Left renal pelvis (tissue), 4 donors: ENCODE results near the gene EGR2. TPM values are rescaled to one million over a fixed set of nuclear protein-coding genes. Genes with fewer than 3 reads are reported as not detected.
"Not testable (repeated sequence)": the region's sequence is repeated elsewhere in the genome, so short reads cannot be mapped to it uniquely, and the experiment has no call there.

Experiments
- DNase-seq, 4 donors: peaks; one replicate each; pipeline ENCODE4 v3.0.0-alpha.2; 2013; ENCODE audit warnings: low read depth in 4 of 4, low spot score in 3 of 4
- polyA plus RNA-seq, 4 donors: library from polyadenylated mRNA; unstranded; fragments of 120-200 nt; gene quantifications; one replicate each; pipeline ENCODE4 v1.2.1, GENCODE V29; 2013; ENCODE audit not compliant: insufficient read length in 4 of 4

Gene EGR2
- polyA plus RNA-seq, 4 donors = 0.93 to 54.8 (median 1.7) TPM

GRCh38 chr10:62795762-62796161, 20.4 kb downstream of the EGR2 start:
- DNase-seq = no peak

- no peak for DNase-seq
Observed at GRCh38 chr10:62795100-62795499, 21.1 kb downstream of the EGR2 start.

GRCh38 chr10:62794306-62794705, 21.9 kb downstream of the EGR2 start:
- DNase-seq = no peak

GRCh38 chr10:62792261-62792660, 23.9 kb downstream of the EGR2 start:
- DNase-seq = no peak

GRCh38 chr10:62790571-62790970, 25.6 kb downstream of the EGR2 start:
- no peak for DNase-seq

- DNase-seq = no peak
Observed at GRCh38 chr10:62790019-62790555, 26.1 kb downstream of the EGR2 start.

- no peak for DNase-seq
Observed at GRCh38 chr10:62788861-62789467, 27.2 kb downstream of the EGR2 start.

- not testable (repeated sequence) for DNase-seq
Observed at GRCh38 chr10:62788285-62788684, 27.9 kb downstream of the EGR2 start.

- DNase-seq = not testable (repeated sequence)
Observed at GRCh38 chr10:62784537-62784936, 31.6 kb downstream of the EGR2 start.

GRCh38 chr10:62779487-62780248, 36.5 kb downstream of the EGR2 start:
- no peak for DNase-seq

GRCh38 chr10:62778125-62778524, 38.0 kb downstream of the EGR2 start:
- DNase-seq = no peak

GRCh38 chr10:62772186-62772974, 43.8 kb downstream of the EGR2 start:
- peak in 1 of 4 donors; percentile 16 for DNase-seq

- DNase-seq = no peak
Observed at GRCh38 chr10:62769574-62770242, 46.5 kb downstream of the EGR2 start.

- DNase-seq = no peak
Observed at GRCh38 chr10:62766386-62766785, 49.8 kb downstream of the EGR2 start.

GRCh38 chr10:62765726-62766125, 50.4 kb downstream of the EGR2 start:
- DNase-seq = no peak

- no peak for DNase-seq
Observed at GRCh38 chr10:62764011-62764410, 52.2 kb downstream of the EGR2 start.

GRCh38 chr10:62763155-62763554, 53.0 kb downstream of the EGR2 start:
- no peak for DNase-seq
